DND-41 (cell line): ENCODE data around the gene TKFC.

Source experiments
- ATAC-seq: fragments of 200-7000 bp; cut with Tn5 transposase; 3 replicates; pipeline ENCODE4 v1.9.1; 2021; ENCODE audit warnings: low read depth; ENCODE audit not compliant: insufficient read depth
- DNase-seq: peaks from one replicate; pipeline ENCODE4 v3.0.0-alpha.2; 2020
- H2AFZ ChIP-seq: 2 replicates; pipeline ENCODE4 v1.6.0; 2012; ENCODE audit warnings: low read depth, low read length
- H3K27ac ChIP-seq: 2 replicates; pipeline ENCODE4 v1.5.1; 2012; ENCODE audit warnings: low read length, inconsistent platforms
- H3K27me3 ChIP-seq: fragments of 200-600 bp; sonication (generic); 2 replicates; pipeline ENCODE4 v1.6.0; 2012; ENCODE audit warnings: low read length, mild to moderate bottlenecking, inconsistent platforms; ENCODE audit not compliant: insufficient read depth, poor library complexity
- H3K36me3 ChIP-seq: 2 replicates; pipeline ENCODE4 v1.5.1; 2012; ENCODE audit warnings: low read length, inconsistent platforms; ENCODE audit not compliant: insufficient read depth
- H3K4me1 ChIP-seq: 2 replicates; pipeline ENCODE4 v1.5.1; 2012; ENCODE audit warnings: mild to moderate bottlenecking, low read length; ENCODE audit not compliant: insufficient read depth
- H3K4me2 ChIP-seq: 2 replicates; pipeline ENCODE4 v1.6.0; 2012; ENCODE audit warnings: mild to moderate bottlenecking, moderate library complexity, low read length, inconsistent platforms; ENCODE audit not compliant: insufficient read depth
- H3K4me3 ChIP-seq, 2 experiments: fragments of 200-600 bp in 1 of 2; shearing (Covaris generic) in 1 of 2; 2 replicates each; pipeline ENCODE4 v1.5.1; 2012 to 2016; ENCODE audit warnings: inconsistent platforms in 2 of 2, low read length in 2 of 2, mild to moderate bottlenecking in 2 of 2, low read depth in 1 of 2, moderate library complexity in 1 of 2
- H3K79me2 ChIP-seq: 2 replicates; pipeline ENCODE4 v1.6.0; 2012; ENCODE audit warnings: low read length, inconsistent platforms; ENCODE audit not compliant: insufficient read depth
- H3K9ac ChIP-seq: 2 replicates; pipeline ENCODE4 v1.6.0; 2012; ENCODE audit warnings: low read depth, mild to moderate bottlenecking, inconsistent platforms, low read length, moderate library complexity
- H3K9me3 ChIP-seq: 2 replicates; pipeline ENCODE4 v1.5.1; 2012; ENCODE audit warnings: low read length, moderate library complexity, mild to moderate bottlenecking, inconsistent platforms; ENCODE audit not compliant: insufficient read depth, severe bottlenecking
- H4K20me1 ChIP-seq: 2 replicates; pipeline ENCODE4 v1.6.0; 2012; ENCODE audit warnings: low read length; ENCODE audit not compliant: insufficient read depth
- EZH2 ChIP-seq: IDR thresholded peaks from 3 replicates; pipeline ENCODE4 v1.6.1; 2012; ENCODE audit warnings: borderline replicate concordance, low read depth, mild to moderate bottlenecking, moderate library complexity, low read length, inconsistent platforms; ENCODE audit not compliant: severe bottlenecking
- TF ChIP-seq, protein P1 (sequence below): IDR thresholded peaks from 2 replicates; pipeline ENCODE4 v1.5.1; 2012; ENCODE audit warnings: borderline replicate concordance, low read length, moderate library complexity, mild to moderate bottlenecking; ENCODE audit not compliant: poor library complexity, severe bottlenecking; ENCODE audit errors: extremely low read depth

The TKFC gene

GRCh38 chr11:61309739-61310138, 23.3 kb upstream of the TKFC start:
- DNase-seq: no peak
- TF ChIP-seq, protein P1, sequence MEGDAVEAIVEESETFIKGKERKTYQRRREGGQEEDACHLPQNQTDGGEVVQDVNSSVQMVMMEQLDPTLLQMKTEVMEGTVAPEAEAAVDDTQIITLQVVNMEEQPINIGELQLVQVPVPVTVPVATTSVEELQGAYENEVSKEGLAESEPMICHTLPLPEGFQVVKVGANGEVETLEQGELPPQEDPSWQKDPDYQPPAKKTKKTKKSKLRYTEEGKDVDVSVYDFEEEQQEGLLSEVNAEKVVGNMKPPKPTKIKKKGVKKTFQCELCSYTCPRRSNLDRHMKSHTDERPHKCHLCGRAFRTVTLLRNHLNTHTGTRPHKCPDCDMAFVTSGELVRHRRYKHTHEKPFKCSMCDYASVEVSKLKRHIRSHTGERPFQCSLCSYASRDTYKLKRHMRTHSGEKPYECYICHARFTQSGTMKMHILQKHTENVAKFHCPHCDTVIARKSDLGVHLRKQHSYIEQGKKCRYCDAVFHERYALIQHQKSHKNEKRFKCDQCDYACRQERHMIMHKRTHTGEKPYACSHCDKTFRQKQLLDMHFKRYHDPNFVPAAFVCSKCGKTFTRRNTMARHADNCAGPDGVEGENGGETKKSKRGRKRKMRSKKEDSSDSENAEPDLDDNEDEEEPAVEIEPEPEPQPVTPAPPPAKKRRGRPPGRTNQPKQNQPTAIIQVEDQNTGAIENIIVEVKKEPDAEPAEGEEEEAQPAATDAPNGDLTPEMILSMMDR: no peak
- no peak for TF ChIP-seq EZH2
- H3K79me2 ChIP-seq: no peaks in the 10 kb centered on the region
- peaks cover 99% of the 10 kb centered on the region for H3K36me3 ChIP-seq
- no peaks in the 10 kb centered on the region for H3K4me1 ChIP-seq
- H3K4me2 ChIP-seq: no peak overlapping the region
- H2AFZ ChIP-seq: no peak overlapping the region
- no peaks in the 10 kb centered on the region for H3K27me3 ChIP-seq
- H3K27ac ChIP-seq: no peak overlapping the region
- H4K20me1 ChIP-seq: peaks cover 18% of the 10 kb centered on the region; the same call in 1 of the 2 replicates
- ATAC-seq: no peak
- no peak overlapping the region for H3K4me3 ChIP-seq
- no peaks in the 10 kb centered on the region for H3K9me3 ChIP-seq
- H3K9ac ChIP-seq: no peak overlapping the region

DNA sequence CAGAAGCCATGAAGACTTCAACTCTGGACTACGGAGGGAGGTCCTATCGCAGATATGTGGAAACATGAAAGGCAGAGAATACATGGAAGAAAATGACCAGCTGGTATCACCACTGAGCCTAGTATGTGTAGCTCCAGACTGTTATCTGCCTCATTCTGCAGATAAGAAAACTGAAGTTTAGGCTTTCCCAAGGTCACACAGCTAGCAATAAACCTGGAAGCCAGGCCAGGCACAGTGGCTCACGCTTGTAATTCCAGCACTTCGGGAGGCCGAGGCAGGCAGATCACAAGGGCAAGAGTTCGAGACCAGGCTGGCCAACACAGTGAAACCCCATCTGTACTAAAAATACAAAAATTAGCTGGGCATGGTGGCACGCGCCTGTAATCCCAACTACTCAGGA, 22.3 kb upstream of the TKFC start:
- no peaks in the 10 kb centered on the region for H3K4me1 ChIP-seq
- H3K9me3 ChIP-seq: no peaks in the 10 kb centered on the region
- peaks cover 14% of the 10 kb centered on the region; the same call in 1 of the 2 replicates for H4K20me1 ChIP-seq
- H3K9ac ChIP-seq: no peak overlapping the region
- H2AFZ ChIP-seq: no peak overlapping the region
- H3K79me2 ChIP-seq: no peaks in the 10 kb centered on the region
- no peaks in the 10 kb centered on the region for H3K27me3 ChIP-seq
- ATAC-seq: no peak
- H3K4me3 ChIP-seq: no peak overlapping the region
- DNase-seq: no peak
- H3K36me3 ChIP-seq: peaks cover 100% of the 10 kb centered on the region
- H3K27ac ChIP-seq: no peak overlapping the region
- no peak for TF ChIP-seq EZH2
- TF ChIP-seq, protein P1: no peak
- H3K4me2 ChIP-seq: no peak overlapping the region

GRCh38 chr11:61315260-61315659, 17.8 kb upstream of the TKFC start:
- Histone ChIP-seq H3K27me3 (no peaks in the 10 kb centered on the region), H3K9ac (no peak overlapping the region), H3K4me1 (no peaks in the 10 kb centered on the region), H3K4me2 (no peak overlapping the region), H3K27ac (no peak overlapping the region), H3K4me3 (no peak overlapping the region), H3K79me2 (no peaks in the 10 kb centered on the region), H3K36me3 (peaks cover 90% of the 10 kb centered on the region), H2AFZ (no peak overlapping the region), H4K20me1 (peaks cover 6% of the 10 kb centered on the region; the same call in 1 of the 2 replicates), H3K9me3 (no peaks in the 10 kb centered on the region)
- DNase-seq: no peak
- no peak for TF ChIP-seq EZH2
- TF ChIP-seq, protein P1: no peak
- ATAC-seq: no peak
